Medulla oblongata (tissue), 1 donor: ENCODE measurements around the gene LRTM2.

Experiments used
- DNase-seq: peaks from one replicate; pipeline ENCODE4 v3.0.0-alpha.2; 2015; ENCODE audit errors: extremely low spot score

Gene LRTM2

DNA sequence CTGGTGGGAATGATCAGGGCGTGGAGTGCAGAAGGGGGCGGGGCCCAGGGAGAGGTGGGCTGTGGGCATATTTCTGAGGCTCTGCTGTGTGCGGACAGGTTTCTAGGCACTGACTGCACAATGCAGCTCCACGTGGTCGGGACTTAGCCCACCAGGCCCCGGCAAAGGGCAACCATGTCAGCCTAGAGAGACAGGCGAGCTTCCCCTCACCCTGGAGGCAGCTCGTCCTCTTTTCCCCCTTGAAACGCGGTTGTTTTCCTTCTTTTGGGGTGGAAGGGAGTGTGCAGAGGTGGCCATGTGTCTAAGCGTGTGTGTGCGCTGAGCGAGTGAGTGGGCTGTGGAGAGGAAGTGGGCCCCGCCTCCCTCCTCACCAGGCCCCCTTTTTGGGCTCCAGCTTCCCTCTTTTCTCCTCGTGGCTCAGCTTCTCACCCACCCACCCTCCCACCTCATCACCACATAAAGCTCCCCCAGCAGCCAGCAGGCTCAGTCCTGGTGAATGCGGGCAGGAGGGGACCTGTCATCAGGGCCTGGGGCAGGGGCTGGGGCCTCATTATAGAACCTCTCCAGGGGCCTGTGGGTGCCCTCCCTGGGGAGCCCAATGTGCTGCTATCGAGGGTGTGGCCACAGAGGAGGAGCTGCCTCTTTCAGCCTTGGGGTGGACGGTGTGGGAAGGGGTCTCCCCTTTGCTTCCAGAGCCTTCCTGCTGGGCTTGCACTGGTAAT is 22.0 kb downstream of the LRTM2 start:
- no peak for DNase-seq

GRCh38 chr12:1842905-1843640 is 22.7 kb downstream of the LRTM2 start:
- DNase-seq, result no peak

- no peak for DNase-seq
Measured at GRCh38 chr12:1843641-1844005, 23.3 kb downstream of the LRTM2 start.

- no peak for DNase-seq
Measured at GRCh38 chr12:1844223-1844622, 23.9 kb downstream of the LRTM2 start.

- no peak for DNase-seq
Measured at GRCh38 chr12:1844661-1845409, 24.5 kb downstream of the LRTM2 start.

- no peak for DNase-seq
Measured at GRCh38 chr12:1845427-1845826, 25.1 kb downstream of the LRTM2 start.

GRCh38 chr12:1845886-1846285 is 25.5 kb downstream of the LRTM2 start:
- DNase-seq, result no peak

DNA sequence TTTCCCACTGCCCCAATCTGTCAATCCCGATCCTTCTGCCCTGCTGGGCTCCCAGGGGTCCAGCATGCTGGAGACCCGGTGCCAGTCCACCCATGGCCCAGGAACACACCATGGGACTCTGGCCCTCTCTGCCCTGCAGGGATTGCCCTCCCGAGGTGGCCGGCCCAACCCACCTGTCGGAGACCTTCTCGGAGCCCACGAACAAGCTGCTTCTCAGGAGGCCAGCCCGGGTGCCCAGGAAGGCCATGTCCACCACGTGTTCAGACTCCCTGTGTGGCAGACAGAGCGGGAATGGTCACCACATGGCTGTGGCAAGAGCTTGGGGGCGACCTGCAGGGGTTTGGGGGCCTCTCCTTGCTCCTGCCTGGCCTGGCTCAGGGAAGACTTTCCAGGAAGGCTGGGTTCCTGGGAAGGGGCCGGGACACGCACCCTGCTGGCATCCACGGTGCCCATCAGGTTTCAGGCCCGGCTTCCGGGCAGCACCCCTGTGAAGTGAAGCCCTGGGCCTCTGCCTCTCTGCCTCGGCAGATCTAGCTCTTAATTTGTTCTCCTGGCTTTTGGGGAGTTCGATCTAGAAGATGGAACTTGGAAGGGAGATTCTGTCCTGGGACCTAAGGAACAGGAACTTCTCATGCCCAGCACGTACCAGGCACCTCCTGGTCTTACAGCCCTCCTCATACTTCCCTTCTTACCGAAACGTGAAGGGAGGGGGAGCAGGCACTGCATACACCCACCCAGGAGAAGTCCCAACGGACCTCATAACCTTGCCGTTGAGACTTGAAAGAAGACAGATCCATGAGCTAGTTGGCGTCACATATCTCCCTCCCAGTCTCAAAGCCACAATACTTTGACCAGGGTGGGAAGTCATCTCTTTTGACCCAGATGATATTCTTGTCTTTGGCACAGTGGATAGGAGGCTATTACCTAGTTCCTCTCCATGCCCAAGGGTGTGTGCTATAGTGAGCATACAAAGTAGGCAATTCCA is 26.3 kb downstream of the LRTM2 start:
- no peak for DNase-seq

DNA sequence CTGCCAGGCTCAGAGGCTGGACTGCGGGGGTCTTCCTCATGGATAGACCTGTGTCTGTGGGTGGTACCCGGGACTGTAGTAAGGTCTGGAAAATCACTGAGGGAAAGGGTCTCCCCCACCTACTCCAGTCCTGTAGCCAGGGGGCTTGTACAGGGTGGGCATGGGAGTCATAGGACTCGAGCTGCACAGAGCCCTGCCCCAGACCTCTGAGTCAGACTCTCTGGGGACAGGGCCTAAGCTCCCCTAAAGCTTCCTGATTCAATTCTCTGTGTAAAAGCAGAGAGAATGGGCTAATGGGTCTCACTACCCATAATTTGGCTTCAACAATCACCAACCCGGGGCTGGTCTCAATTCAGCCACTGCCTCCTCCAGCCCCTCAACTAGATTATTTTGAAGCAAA is 27.0 kb downstream of the LRTM2 start:
- DNase-seq, result no peak

- no peak for DNase-seq
Measured at GRCh38 chr12:1848146-1848545, 27.8 kb downstream of the LRTM2 start.

DNA sequence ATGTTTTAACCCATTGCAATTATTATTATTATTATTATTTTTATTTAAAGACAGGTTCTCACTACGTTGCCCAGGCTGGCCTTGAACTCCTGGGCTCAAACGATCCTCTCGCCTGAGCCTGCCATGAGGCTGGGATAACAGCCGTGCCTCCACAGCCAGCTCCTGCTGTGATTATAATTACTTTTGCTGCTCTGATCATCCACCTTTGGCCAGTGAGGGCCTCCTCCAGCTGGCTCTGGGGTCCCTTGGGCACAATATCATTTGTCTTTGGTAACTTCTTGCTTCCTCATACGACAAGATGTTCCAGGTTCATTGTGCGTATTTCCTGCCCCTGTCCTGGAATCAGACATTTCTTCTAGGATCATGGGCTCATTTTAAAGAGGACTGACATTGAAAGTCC is 28.4 kb downstream of the LRTM2 start:
- no peak for DNase-seq

DNA sequence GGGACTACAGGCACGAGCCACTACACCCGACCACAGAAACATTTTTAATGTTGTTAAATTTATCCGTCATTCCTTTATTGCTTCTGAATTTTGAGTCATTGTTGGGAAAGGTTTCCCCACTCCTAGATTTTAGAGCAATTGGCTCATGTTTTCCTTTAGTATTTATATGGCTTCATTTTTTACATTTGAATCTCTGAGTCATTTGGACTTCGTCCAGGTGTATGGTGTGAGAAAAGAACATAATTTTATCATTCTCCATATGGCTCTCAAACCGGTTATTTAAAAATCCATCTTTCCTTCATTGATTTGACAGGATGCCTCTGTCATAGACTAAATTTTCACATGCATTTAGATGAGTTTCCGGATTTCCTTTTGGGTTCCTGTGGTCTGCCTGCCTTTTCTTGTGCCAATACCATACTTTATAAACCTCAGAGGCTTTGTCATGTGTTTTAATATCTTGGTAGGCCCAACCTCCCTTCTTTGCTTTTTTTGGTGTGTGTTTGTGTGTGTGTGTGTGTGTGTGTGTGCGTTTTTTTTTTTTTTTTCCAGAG is 30.9 kb downstream of the LRTM2 start:
- no peak for DNase-seq

- no peak for DNase-seq
Measured at GRCh38 chr12:1852076-1852475, 31.7 kb downstream of the LRTM2 start.

DNA sequence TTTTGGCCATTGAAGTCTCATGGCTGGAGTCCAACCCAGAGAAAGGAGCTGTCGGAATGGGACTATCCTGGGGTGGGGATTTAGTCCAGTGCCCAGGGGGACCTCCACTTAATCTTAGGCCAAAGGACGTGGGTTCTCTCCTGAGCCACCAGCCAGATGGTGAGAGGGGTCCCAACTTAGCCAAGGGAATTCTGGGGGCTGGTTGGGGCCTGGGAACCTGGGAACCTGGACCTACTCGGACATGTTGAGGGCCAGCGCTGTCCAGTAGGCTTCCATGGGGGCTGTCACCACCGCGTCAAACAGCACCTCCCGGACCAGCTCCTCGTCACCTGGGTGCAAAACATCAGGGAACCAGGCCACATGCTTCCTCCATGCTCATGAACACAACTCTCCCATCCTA is 33.4 kb downstream of the LRTM2 start:
- DNase-seq, result no peak

DNA sequence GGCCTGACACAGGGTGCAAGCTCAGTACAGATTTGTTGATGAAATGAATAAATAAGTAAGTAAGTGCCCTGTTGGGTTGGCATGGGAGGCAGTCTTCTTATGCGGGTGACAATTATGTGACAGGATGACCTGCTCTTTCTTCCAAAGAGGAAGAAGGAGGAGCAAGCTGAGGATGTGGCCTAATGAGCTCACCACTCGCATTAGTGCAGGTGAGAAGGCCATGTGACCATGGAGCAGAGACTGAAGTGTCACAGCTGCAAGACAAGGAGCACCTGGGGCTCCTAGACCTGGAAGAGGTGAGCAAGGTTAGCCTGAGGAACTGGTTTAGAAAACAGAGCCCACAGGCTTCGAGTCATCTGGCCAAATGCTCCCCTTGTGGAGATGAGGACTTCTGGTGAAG is 34.9 kb downstream of the LRTM2 start:
- no peak for DNase-seq

DNA sequence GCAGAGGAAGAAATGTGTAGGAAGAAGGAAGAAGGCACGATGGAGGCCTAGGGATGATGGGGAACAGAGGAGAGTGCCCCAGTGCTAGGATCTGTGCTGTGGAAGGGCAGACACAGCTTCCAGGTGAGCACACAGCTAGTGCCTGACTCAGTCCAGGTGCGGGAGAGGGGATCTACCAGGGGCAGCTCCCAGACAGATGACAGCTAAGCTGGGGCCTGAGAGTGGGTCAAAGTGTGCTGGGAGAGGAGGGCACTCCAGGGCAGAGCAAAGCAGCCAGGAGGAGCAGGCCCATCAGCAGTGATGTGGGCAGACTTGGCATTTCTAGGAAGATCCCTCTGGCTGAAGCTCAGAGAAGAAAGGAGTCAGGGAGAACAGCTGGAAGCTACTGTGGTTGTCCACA is 36.7 kb downstream of the LRTM2 start:
- DNase-seq, result no peak

- DNase-seq, result no peak
Measured at GRCh38 chr12:1857821-1858220, 37.5 kb downstream of the LRTM2 start.

DNA sequence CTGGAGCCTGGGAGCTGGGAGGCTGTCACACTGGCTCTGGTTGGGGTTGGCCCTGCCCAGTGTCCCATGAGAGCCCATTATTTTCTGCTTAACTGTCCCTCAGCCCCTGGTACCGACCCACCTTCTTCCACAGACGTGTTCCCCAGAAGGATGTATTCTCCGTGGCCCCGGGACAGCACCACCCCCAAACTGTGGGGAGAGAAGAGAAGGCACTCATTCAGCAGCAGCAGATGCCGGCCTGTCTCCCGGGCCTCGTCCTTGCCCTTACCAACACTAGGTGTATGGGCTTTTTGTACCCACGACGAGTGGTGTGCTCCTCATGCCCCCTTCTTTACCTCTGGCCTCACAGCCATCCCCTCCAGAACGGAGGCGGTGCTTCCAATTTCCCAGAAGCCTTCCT is 38.1 kb downstream of the LRTM2 start:
- DNase-seq, result no peak

DNA sequence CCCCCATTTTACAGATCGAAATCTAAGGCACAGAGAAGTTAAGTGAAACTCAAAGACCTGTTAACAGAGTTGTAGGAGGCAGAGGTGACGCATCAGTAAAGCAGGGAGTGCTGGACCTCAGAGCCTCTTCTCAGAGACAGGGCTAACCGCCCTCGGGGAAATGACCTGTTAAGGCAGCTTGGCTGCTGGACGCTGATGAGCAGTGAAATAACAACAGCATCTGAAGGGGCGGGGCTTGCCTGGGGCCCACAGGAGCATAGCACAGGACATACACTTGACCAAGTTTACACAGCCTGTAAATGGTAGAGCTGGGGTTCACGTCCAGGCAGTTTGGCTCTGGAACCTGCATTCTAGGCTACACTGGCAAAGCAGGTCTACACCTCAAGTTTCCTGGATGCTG is 39.3 kb downstream of the LRTM2 start:
- no peak for DNase-seq

- no peak for DNase-seq
Measured at GRCh38 chr12:1862973-1863372, 42.6 kb downstream of the LRTM2 start.

DNA sequence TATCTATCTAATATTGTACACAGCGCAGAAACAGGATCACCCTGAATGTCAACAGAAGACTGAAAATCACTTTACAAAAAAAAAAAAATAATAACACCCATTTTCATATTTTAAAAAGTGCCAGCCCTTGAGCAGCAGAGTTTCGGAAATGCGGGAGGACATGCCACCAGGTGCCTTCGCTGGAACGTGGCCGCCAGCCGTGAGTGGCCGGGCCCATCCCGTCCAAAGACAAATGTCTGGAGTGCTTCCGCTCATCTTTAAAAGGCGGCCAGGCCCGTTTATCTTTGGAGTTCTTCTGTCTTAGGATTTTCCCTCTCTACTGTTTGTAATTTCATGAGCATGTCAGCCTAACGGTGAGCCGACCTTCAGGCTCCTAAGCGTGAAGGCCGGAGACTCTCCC is 43.5 kb downstream of the LRTM2 start:
- DNase-seq, result no peak
